ENCODE measurements around the gene GRK4.

DNA sequence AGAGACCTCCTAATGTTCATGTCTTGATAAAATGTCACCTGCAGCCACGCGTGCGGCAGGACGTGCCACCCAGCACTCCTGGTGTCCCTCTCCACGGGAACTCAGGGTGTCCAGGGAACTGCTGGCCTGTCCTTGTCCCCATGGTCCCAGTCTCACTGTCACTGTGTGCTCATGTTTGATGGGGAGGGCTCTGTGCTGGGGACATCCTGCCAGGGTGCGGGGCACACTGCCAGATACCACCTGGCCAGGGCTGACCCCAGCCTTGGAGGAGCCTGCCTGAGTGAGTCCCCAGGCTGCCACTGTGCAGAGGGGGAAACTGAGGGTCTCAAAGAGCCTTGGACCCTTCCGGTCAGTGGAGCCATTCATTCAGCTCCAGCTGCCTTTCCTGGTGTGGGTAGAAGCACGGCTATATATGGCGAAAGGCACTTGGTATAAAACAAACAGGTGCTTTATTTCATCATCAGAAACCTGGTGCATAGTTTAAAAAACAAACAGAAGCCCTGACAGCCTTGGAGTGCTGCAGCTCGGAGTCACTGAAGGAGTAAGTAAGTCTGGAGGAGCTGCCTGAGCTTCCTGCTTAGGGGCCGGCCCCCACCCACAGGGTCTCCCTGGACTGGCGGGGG lies 33.1 kb upstream of the GRK4 start:
- TF ChIP-seq, protein P1, sequence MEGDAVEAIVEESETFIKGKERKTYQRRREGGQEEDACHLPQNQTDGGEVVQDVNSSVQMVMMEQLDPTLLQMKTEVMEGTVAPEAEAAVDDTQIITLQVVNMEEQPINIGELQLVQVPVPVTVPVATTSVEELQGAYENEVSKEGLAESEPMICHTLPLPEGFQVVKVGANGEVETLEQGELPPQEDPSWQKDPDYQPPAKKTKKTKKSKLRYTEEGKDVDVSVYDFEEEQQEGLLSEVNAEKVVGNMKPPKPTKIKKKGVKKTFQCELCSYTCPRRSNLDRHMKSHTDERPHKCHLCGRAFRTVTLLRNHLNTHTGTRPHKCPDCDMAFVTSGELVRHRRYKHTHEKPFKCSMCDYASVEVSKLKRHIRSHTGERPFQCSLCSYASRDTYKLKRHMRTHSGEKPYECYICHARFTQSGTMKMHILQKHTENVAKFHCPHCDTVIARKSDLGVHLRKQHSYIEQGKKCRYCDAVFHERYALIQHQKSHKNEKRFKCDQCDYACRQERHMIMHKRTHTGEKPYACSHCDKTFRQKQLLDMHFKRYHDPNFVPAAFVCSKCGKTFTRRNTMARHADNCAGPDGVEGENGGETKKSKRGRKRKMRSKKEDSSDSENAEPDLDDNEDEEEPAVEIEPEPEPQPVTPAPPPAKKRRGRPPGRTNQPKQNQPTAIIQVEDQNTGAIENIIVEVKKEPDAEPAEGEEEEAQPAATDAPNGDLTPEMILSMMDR (IDR thresholded peaks at IDR 0.05; ENCODE audit: insufficient read depth, low read length): no peak
- no peak for TF ChIP-seq POLR2AphosphoS5 (IDR thresholded peaks at IDR 0.05; ENCODE audit: low read depth)
- TF ChIP-seq, protein P2, sequence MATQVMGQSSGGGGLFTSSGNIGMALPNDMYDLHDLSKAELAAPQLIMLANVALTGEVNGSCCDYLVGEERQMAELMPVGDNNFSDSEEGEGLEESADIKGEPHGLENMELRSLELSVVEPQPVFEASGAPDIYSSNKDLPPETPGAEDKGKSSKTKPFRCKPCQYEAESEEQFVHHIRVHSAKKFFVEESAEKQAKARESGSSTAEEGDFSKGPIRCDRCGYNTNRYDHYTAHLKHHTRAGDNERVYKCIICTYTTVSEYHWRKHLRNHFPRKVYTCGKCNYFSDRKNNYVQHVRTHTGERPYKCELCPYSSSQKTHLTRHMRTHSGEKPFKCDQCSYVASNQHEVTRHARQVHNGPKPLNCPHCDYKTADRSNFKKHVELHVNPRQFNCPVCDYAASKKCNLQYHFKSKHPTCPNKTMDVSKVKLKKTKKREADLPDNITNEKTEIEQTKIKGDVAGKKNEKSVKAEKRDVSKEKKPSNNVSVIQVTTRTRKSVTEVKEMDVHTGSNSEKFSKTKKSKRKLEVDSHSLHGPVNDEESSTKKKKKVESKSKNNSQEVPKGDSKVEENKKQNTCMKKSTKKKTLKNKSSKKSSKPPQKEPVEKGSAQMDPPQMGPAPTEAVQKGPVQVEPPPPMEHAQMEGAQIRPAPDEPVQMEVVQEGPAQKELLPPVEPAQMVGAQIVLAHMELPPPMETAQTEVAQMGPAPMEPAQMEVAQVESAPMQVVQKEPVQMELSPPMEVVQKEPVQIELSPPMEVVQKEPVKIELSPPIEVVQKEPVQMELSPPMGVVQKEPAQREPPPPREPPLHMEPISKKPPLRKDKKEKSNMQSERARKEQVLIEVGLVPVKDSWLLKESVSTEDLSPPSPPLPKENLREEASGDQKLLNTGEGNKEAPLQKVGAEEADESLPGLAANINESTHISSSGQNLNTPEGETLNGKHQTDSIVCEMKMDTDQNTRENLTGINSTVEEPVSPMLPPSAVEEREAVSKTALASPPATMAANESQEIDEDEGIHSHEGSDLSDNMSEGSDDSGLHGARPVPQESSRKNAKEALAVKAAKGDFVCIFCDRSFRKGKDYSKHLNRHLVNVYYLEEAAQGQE (IDR thresholded peaks at IDR 0.05; ENCODE audit: insufficient replicate concordance, low read depth): no peak

All from HL-60 (cell line).